ENCODE data around the gene PPM1F.

PPM1F gene

DNA sequence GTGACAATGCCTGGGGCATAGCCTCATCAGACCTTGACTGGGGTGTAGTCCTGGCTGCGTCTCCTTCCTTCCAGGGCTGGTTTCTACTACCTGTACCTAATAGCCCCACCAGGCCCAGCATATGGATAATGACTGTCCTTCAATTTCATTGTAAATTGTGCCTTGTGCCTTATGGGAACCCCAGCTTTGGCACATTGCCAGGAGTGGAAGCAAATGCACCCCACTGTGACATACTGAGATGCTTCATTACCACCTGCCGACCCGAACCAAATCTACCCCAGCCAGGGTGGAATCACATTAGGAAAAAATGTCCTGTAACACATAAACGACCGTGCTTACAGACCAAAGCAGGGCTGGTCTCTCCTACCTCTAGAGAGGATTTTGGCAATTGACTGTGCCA is 22.6 kb upstream of the PPM1F start:
- no peak for DNase-seq

DNA sequence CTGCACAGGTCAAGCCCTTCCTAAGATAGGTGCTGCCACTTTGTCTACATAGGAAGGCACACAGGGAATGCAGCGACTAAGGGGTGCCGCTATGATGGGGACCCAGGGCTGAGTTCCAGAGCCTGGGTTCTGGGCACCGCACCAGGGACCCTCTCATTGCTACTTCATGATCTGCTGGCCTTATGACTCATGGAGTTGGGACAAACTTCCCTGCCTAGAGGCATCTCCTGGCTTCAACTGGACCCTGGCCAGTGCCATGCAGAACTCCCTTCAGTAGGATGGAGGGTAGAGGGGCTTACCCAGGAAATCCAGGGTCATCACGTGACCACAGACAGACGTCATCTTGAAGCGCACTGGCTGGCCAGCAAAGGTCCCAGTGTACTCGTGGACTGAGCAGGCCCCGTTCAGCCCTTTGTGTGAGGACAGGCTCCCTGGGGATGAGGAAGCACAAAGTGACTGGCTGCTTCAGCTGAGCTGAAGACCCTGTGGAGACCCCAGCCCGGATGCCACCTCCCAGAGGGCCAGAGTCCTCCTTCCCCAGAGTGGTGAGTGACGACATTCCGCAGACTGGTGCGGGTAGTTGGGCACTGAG is 21.5 kb upstream of the PPM1F start:
- DNase-seq: no peak

DNA sequence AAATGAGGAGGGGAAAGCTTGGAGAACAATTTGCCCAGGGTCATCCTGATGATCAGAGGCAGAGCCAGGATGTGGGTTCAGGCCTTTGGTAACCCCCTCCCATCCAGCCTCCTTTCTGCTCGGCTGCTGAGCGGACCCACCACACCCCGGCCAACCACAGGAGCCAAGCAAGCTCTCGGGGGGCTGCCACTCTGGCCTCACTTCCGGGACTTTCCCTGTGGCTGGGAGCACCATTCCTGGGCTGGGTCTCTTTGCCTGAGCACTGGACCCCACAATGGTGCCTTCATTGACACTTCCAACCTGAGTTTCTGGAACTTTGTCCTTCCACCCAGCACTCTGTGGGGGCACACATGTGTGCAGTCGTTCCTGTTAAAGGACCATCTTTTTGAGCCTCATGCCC is 20.2 kb upstream of the PPM1F start:
- no peak for DNase-seq

DNA sequence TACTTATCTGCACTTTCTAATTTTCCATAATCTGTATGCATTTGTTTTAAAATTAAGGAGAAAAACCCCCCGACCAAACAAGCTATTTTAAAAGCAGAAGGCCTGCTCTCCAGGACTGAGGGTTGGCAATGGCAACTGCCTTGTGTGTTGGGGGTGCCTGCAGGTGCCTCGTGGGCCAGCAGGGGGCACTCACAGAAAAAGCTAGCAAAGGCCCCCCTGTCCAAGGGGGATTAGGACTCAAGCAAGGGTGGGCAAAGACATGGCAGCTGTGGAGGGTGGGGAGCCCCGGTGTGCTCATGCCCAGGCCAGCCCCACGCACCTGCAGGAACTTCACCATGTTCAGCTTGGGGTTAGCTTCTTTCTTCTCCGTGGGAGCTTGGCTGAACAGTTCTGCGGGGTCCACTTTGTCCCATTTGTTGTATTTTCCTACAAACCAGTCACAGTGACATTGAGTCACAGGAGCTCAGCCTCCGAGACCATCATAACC is 19.7 kb upstream of the PPM1F start:
- DNase-seq: peak; percentile 47 to 49

DNA sequence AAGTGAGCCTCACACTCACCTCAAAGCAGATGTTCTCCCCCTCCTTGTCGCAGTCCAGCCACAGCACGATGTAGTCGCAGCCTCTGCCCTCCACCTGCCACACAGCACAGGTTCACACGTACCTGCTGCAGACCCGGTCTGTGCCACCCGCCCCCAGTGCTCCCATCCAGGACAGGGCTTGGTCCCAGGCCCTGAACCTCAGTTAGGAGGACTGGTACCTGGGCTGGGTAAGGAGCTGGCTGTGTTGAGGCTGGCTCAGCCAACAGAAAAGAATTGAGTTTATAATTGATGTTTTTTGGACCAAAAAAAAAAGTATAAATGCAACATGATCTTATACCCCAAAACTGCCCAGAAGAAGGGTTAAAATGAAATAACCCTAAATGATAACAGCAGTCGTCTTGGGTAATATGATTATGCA is 19.2 kb upstream of the PPM1F start:
- DNase-seq: no peak

DNA sequence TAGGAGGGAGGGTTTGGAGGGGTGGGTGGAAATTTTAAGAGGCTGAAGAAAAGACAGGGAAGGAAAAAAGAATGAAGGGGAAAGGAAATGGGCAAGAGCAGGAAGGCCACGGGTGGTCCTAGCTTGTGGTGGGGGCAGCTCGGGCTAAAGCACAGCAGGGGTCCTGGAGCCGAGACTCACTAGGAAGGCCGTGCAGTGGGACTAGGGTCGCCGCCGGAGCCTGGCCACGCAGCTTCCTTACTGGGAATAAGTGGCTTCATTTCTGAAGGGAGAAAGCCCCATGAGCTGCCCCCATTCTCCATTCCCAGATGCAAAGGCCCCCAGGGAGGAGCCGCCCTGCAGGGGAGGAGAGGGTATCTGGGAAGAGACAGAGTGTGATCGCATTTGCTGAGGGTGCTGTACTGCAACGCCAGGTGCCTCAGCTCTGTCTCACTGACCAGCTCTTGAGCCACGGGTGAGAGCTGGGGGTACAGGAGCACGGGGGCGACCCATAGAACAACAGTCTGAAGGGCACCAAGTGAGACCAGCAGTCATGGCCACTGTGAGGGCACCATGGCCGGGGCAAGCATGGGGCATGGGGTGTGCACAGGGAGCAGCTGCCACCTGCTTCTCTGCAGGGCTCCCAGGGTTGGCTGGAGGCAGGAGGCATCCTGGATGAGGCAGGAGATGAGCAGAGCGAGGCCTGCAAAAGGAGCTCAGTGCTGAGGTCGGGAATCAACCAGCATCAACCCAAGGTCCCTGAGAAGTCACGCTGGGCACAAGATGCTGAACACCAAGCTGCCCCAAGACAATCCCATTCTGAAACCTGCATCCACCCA is 18.4 kb upstream of the PPM1F start:
- DNase-seq: no peak

DNA sequence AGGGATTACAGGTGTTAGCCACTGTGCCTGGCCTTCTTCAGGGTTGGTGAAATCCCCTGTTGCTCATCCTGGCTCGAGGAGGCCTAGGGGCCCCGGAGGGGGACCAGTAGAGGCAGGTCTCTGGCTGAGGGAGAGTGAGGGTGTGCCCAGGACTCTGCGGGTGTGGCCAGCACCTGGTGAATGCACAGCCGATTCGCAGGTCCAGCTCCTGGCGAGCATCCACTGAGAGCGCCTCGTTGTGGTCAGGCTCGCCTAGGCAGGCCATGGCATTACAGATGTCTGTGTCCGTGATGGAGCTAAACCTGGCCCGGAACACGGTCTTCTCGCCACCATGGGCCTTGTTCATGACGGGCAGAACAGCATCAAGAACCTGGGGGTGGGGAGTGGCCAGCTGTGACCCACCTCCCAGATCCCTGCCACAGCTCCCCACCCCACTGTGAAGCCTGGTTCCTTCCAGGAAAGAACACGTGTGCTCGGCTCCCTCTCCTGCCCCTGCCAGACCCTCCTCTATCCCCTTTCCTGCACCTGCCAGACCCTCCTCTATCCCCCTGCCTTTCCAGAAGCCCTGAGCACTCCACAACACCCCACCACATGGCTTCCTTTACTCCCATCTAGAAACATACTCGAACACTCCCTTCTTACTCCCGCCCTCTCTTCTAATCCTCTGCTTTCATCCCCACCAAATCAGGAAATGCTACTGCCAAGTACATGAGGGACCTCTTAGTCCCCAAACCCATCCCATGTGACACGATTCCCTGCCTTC is 17.6 kb upstream of the PPM1F start:
- DNase-seq: no peak

DNA sequence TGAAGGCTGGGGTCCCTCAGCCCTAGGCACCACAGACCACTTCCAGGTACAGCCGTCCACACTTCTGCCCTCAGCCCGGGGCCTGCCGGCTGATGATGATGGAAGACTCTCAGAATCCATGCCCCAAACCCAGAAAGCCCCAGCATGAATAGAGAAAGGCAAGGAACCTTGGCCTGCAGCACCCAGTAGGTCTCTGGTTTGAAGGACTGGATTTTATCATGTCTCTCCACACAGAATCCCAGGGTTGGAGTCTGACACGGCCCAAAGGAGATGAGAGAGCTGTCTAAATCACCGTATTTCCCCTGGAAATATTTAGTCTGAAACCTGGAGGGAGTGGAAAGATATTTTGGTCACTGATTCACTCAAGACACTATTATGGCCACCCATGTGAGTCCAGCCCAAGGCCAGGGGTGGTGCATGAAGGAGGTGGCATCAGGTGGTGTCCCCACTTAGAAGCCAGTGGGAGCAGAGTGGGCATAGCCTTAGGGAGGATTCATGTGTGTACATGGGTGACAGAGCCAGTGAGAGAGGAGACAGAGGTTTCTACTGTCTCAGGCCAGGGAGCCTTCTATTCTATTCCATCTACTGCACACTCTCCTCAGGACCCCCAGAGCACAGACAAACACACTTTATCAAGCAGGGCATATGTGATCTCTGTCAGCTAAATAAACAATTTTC is 15.9 kb upstream of the PPM1F start:
- DNase-seq: no peak

DNA sequence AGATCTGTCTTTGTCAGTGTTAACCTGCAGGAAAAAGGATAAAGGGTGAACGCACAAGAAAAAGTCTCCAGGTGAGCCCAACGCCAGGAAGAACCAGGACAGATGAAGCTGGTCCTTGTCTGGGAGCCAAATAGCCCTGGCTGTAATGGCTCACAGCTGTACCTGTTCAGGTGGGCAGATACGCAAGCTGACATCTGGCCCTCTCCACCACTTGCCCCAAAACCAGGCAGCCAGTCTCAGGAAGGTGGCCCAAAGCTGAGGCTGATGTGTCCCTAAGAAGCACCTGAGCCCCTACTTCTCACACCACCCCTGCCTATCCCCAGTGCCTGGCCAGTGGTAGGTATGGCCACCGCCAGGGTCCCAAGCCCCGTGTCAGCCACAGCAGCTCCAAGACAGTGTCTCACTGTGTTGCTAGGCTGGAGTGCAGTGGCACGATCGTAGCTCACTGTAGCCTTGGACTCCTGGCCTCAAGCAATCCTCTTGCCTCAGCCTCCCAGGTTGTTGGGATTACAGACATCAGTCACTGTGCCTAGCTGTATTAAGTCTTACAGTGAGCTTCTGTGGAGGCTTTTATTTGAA is 15.1 kb upstream of the PPM1F start:
- DNase-seq: no peak

DNA sequence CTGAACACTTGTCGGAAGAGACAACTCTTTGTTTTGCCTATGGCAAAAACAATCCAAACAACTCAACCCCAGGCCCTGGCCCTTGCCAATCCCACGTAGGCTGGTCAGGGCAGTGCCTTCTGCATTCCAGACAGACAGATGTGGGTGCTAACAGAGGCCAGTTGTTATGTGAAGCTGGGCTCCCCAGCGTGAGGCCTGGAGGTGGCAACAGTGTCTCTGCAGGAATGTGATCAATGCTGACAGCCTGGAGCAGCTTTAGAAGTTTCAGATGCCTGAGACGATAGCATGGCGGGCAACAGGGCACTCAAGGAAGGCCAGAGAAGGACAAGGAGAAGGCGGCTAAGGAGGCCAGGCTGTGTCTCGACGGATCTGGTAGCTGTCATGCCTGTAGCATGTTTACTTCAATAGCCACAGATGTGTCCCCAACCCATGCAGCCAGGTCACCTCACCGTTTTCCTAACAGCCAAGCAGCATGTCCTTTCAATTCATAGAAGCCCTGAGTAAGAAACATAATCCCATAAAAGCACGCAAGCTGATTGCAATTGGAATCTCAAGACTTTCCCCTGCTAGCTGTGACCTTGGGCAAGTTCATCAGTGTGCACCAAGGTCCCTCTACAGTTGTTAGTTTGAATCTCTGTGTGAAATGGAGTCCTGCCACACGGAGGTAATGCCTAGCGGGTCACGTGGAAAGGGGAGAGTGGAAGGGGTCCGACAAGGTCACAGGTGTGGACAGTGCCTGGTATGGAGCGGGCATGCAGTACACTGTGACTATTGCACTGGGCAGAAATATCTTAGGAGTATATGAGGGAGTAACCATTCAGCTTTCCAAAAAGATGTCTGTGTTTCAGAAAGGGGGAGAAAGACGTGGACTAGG is 14.2 kb upstream of the PPM1F start:
- DNase-seq: no peak

DNA sequence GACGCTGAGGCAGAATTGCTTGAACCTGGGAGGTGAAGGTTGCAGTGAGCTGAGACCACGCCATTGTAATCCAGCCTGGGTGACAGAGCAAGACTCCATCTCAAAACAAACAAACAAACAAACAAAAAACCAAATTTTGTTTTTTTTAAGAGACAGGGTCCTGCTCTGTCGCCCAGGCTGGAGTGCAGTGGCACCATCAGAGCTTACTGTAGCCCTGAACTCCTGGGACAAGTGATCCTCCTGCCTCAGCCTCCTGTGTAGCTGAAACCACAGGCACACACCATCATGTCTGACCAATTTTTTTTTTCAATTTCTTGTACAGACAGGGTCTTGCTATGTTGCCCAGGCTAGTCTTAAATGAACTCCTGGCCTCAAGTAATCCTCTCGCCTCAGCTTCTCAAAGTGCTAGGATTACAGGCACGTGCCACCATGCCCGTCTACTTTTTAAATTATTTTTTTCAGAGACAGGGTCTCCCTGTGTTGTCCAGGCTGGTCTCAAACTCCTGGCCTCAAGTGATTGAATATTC is 13.2 kb upstream of the PPM1F start:
- DNase-seq: no peak

DNA sequence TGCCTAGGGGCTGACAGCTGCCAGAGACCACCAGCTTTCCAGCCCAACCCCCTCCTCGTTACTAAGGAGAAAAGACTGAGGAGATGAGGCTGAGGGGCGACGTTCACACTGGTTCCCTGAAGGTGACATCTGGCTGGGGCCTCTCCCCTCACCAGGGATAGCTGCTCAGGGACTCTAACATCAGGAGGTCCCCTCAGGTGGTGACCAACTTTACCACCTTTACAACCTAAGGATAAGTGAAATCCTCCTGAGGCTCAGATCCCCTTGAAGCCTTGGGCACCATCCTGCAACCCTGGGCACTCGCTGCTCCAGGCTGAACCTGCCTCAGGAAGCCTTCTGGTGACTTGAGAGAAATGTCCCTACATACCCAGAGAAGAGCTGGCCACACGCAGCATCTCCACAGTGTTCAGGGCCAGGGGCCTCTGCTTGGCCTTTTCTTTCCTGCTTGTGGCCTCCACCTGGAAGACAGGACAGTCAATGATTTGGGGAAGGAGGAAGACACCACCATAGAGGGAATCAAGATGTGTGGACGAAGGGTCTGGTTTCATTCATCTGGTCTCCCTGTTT is 12.4 kb upstream of the PPM1F start:
- DNase-seq: no peak

DNA sequence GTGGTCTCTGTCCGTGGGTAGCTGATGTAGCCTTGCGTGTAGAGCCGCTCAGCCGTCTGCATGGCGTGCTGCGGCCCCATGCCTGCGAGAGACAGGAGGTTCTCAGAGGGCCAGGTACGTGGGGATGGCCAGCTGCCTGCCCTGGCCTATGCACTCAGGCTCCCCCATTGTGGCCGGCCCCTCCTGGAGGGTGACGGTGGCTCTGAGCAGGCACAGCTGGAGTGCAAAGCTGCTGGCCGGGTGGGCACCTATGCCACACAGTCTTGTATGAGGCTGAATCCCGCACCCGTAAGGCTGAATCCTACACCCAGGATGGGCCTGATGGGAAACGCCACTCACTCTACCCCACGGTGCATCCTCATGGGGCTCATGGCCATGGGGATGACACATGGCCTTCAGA is 11.6 kb upstream of the PPM1F start:
- DNase-seq: no peak

DNA sequence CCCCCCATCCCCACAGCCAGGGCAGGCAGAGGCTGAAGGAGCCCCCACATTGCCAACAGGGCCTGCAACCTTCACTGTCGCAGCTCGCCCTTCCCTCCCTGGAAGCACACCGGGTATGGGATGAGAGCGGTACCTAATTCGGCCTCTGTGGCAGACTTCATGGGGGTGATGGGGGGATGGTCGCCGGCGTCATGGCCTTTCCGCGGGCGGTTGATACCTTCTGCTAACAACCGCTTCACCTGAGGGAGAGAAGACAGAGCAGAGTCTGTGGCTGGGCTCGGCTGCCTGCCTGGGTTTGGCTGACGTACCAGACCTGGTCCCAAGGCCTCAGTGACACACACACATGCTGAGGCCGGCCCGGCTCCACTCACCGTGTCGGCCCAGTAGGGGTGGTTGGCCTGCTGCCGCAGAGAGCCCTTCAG is 11.2 kb upstream of the PPM1F start:
- DNase-seq: no peak

DNA sequence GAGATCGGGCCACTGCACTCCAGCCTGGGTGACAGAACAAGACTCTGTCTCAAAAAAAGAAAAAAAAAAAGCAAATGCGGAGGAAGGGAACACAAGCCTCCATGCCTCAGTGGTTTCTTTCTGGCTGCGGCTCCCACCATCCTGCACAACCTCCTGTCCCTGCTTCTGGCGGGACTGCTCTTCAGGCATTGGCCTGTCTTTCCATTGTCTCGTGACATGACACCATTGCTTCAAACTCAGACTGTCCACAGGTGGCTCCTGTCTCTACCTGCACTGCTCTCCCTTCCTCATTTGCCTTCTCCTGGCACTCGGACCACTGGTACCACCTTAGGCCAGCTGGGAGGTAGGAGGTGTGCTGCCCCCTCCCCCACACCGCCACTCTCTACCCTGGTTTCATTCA is 10.6 kb upstream of the PPM1F start:
- no peak for DNase-seq

DNA sequence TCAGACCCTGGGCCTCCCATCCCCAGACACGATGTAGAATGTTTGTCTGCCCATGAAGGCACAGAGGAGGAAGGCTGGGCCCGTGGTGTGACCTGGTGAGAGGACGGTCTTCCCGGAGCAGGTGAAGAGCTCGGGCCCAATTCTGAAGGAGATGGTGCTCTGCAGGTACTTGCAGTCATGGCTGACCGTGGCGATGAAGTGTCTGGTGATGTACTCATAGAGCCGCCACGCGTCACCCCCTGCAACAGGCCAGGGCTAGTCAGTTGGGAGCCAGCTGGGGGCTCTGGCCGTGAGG is 10.0 kb upstream of the PPM1F start:
- DNase-seq: no peak

DNA sequence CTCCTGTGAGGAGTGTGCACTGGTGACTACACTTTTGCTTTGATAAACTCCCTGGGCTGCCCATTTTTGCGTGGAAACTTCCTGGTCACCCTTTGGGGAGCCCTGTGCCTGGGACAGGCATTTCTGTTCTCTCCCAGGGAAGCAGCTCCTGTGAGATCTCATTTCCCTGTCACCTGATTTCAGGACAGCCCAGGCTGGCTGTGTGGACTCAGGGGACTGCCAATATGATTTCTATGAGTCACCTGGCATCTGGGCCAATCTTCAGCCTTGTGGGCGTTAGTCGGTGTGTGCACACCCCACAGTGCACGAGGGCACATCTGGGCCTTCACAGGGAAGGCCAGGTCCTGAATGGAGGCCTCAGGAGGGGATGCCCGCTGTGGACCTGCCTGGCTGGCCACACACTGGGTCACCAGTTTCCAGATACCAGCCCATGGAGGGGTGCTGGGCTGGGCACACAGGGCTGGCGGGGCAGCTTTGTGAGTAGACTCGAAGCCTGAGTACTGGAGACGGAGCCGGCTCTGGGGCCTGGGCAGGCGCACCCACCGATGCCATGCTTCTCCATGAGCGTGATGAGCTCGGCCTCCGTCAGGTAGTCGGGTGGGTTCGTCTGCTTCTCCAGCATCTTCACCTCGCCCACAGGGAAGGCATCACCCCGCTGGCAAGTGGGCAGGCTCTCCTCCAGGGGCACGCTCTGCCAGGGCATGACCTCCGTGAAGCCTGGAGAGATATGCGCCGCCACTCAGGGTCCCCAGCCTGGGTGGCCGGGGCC is 9.4 kb upstream of the PPM1F start:
- no peak for DNase-seq

DNA sequence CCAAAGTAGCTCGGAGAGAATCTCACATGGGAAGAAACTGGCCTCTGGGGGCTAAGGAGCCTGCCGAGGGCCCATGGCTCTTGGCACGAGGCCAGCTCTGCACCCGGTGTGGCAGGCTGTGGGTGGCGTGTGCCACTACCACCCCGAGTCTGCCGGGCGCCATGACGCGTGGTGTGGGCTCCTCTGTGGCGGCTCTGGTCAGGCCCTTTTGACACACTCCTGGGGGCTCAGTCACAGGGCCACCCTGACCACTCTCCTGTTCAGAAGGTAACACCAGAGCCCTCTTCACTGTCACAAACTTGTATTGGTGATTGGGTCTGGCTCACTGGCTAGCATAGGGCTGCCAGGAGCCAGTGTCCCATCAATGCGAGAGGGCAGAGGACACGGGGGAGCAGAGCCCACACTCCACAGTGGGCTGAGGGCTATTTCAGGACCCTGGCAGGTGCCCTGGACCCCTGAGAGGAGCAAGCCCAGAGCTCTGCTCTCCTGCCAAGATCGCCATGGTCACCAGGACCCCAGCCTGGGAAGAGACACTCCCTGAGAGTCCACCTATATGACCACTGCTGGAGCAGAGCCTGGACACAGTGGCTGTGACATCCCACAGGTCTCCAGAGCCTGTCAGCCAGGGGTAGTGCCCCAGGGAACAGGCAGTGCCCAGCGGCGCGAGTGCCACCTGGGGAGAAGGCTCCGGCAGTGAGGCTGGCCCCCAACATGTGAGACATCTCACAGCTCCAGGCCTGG is 8.6 kb upstream of the PPM1F start:
- DNase-seq: no peak

DNA sequence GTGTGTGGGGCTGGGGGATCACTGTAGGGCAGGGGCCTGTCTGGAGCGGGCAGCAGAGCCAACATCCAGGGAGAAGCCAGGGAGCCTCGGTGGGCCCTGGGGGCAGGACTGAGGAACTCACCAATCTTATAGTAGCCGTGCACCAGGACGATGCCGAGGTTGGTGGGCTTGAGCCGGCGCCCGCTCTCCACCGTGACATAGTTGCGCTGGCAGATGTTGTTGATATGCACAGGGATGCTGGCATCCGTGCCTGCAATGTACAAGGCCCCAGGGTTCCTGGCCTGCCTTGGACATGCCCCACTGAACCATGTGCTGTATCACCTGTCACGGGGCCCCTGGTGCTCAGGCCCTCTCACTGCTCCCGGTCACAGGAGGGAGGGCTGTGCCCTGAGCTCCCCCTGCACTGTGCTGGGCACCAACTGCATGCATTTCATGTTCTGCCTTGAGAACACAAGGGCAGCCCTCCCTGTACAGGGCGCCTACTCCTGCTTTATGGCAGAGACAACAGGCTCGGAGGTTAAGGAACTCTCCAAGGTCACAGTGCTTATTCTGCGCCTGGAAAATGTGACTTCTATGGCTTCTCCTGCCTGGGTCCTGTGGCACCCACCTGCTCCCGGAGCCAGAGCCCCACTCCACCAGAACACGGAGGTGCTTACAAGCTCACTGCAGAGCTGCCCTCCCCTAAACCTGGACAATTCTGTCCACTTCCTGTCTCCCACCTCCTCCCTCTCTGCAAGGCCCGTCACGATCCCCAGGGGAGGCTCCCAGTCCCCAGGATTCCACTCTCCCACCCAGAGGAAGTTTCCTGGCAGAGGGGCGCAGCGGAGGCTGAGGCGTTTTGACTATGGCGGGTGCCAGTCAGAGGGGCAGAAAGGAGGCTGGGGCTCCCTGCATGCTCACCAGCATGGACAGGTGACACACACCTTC is 7.8 kb upstream of the PPM1F start:
- no peak for DNase-seq
